Measurements from ENCODE around the gene MISP3. TPM values are rescaled to one million over a fixed set of nuclear protein-coding genes. Genes with fewer than 3 reads are reported as not detected.
A peak's percentile ranks its signal among the peaks of the same experiment; 100 is the strongest.

Gene MISP3
- total and polyA plus RNA-seq, 2 experiments from 2014 or later, result 1.9 to 2.4 TPM

DNA sequence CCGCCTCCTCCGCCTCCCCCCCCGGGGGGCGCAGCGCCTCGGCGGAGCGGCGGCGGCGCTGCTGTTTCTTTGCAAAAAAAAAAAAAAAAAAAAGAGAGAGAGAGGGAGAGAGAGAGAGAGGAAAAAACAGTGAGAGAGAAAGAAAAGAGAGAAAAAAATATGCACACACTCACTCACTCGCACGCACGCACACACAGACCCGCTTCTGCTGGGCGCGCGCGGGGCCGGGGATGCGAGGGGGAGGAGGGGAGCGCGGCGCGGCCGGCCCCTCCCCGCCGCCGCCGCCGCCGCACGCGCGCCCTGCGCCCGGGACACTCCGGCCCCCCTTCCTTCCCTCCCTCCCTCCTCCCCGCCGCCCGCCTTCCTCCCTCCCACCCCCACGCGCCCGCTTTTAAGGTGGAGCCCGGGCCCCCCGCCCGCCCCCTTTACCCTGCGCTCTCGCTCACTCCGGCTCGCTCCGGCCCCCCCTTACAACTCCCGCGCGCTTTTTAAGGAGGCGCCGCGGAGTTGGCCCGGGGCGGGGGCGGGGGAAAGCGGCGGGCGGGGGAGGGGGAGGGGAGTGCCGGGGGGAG, 18.0 kb downstream of the MISP3 start, which contains the start of gene SAMD1 (continued):
- TF ChIP-seq NANOG (IDR thresholded peaks at IDR 0.05; ENCODE audit: borderline replicate concordance), result no peak
- TF ChIP-seq JUNB (IDR thresholded peaks at IDR 0.05; ENCODE audit: unreplicated experiment), result no peak
- TF ChIP-seq, protein P1, sequence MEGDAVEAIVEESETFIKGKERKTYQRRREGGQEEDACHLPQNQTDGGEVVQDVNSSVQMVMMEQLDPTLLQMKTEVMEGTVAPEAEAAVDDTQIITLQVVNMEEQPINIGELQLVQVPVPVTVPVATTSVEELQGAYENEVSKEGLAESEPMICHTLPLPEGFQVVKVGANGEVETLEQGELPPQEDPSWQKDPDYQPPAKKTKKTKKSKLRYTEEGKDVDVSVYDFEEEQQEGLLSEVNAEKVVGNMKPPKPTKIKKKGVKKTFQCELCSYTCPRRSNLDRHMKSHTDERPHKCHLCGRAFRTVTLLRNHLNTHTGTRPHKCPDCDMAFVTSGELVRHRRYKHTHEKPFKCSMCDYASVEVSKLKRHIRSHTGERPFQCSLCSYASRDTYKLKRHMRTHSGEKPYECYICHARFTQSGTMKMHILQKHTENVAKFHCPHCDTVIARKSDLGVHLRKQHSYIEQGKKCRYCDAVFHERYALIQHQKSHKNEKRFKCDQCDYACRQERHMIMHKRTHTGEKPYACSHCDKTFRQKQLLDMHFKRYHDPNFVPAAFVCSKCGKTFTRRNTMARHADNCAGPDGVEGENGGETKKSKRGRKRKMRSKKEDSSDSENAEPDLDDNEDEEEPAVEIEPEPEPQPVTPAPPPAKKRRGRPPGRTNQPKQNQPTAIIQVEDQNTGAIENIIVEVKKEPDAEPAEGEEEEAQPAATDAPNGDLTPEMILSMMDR (conservative IDR thresholded peaks at IDR 0.05; ENCODE audit: low read depth in 2 of 2), result no peak
- TF ChIP-seq, protein P2, sequence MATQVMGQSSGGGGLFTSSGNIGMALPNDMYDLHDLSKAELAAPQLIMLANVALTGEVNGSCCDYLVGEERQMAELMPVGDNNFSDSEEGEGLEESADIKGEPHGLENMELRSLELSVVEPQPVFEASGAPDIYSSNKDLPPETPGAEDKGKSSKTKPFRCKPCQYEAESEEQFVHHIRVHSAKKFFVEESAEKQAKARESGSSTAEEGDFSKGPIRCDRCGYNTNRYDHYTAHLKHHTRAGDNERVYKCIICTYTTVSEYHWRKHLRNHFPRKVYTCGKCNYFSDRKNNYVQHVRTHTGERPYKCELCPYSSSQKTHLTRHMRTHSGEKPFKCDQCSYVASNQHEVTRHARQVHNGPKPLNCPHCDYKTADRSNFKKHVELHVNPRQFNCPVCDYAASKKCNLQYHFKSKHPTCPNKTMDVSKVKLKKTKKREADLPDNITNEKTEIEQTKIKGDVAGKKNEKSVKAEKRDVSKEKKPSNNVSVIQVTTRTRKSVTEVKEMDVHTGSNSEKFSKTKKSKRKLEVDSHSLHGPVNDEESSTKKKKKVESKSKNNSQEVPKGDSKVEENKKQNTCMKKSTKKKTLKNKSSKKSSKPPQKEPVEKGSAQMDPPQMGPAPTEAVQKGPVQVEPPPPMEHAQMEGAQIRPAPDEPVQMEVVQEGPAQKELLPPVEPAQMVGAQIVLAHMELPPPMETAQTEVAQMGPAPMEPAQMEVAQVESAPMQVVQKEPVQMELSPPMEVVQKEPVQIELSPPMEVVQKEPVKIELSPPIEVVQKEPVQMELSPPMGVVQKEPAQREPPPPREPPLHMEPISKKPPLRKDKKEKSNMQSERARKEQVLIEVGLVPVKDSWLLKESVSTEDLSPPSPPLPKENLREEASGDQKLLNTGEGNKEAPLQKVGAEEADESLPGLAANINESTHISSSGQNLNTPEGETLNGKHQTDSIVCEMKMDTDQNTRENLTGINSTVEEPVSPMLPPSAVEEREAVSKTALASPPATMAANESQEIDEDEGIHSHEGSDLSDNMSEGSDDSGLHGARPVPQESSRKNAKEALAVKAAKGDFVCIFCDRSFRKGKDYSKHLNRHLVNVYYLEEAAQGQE (IDR thresholded peaks at IDR 0.05; ENCODE audit: unreplicated experiment), result no peak
- no peak for TF ChIP-seq ZNF331 (CRISPR knock-in tag; IDR thresholded peaks at IDR 0.05; ENCODE audit: low read depth)

DNA sequence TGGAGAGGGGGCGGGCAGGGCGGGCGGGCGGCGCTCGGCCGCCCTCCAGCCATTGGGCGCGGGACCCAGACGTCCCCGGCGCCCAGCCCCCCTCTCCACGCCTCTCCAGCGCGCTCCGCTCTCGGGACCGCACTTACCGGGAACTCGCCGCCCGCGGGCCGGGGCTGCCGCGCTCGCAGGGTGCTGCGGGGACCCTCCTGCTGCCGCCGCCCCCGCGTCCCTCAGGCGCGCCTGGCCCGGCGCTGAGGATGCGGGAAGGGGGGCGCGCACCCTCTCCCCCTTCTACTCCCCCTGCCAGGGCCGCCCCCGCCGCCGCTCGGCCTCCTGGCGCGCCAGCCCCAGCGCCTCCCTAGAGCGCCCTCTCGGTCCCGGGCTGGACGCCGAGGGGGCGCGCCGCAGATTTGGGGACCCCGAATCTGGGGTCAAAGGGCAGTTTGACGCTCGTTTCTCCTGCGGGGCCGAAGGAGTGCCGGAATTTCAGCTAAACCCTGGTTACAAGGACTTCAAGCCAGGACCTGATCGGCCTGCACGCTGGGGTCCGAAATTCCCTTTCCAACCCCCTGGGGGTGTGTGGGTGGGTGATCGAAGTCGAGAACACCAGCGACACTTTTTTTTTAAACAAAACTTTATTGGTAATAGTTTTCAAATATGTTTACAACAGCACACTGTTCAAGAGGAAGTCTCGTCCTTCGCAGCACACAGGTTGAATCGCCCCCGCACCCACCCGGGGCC, 18.7 kb downstream of the MISP3 start:
- peaks cover 28% of the 10 kb centered on the region for H3K36me3 Mint-ChIP-seq (ENCODE audit: low read depth)
- H3K4me1 Mint-ChIP-seq, result peaks cover 12% of the 10 kb centered on the region
- peaks cover 23% of the 10 kb centered on the region for H3K27me3 Mint-ChIP-seq (ENCODE audit: insufficient read depth, low read depth, poor library complexity)
- H3K9me3 Mint-ChIP-seq, result peaks cover 15% of the 10 kb centered on the region
- H2AFZ ChIP-seq, result peak overlapping the region; percentile 90
- H3K36me3 ChIP-seq (ENCODE audit: insufficient read depth), result peaks cover 9% of the 10 kb centered on the region; the same call in 1 of the 2 replicates
- H3F3A ChIP-seq (replicated peaks; ENCODE audit: low read depth), result peaks cover 26% of the 10 kb centered on the region
- peaks cover 8% of the 10 kb centered on the region for H3K4me1 ChIP-seq (ENCODE audit: insufficient read depth)
- peaks cover 6% of the 10 kb centered on the region; the same call in 1 of the 2 replicates for H4K20me1 ChIP-seq (replicated peaks; ENCODE audit: insufficient read depth)
- peaks cover 22% of the 10 kb centered on the region for H3K27me3 ChIP-seq (ENCODE audit: insufficient read depth)
- ATAC-seq (peak; percentile 75), DNase-seq (ENCODE audit: low spot score) (peak; percentile 63)
- TF ChIP-seq EZH2phosphoT487 (IDR thresholded peaks at IDR 0.05; ENCODE audit: unreplicated experiment), result no peak
- TF ChIP-seq, protein P1 (conservative IDR thresholded peaks at IDR 0.05; ENCODE audit: low read depth in 2 of 2), result peak in 1 of 2 experiments; percentile 19; a peak in 1 of 4 replicates
- H3K27ac ChIP-seq (ENCODE audit: low read depth), result 0 out of 2 replicates have a peak overlapping the region, but pooled peaks have one; percentile 55
- H3K79me2 ChIP-seq (replicated peaks; ENCODE audit: insufficient read depth), result no peaks in the 10 kb centered on the region
- peak overlapping the region; percentile 93 for H3K4me3 ChIP-seq
- no peak overlapping the region for H3K27ac Mint-ChIP-seq
- H3K4me3 Mint-ChIP-seq, result peak overlapping the region; percentile 91
- H3K4me2 ChIP-seq, result peak overlapping the region; percentile 99
- no peaks in the 10 kb centered on the region for H3K9me2 ChIP-seq (ENCODE audit: insufficient read depth)

Data from GM23338 (cell line).